A549 (cell line): ENCODE results near the gene HAND1.

ENCODE experiments used
- CEBPB ChIP-seq, 2 experiments: fragments of >200 bp in 1 of 2; sonication (Bioruptor Twin) in 1 of 2; formaldehyde crosslinking in 1 of 2; IDR thresholded peaks; 2 replicates each; pipeline ENCODE4 v1.6.1; 2012 to 2016
- CTCF ChIP-seq: fragments of >200 bp; sonication (Bioruptor Twin); formaldehyde crosslinking; IDR thresholded peaks from 3 replicates; pipeline ENCODE4 v1.5.1; 2016
- EP300 ChIP-seq, 2 experiments: fragments of >200 bp; sonication (Bioruptor Twin); formaldehyde crosslinking; IDR thresholded peaks; 2 replicates in 1 of 2; 3 replicates in 1 of 2; pipeline ENCODE4 v1.6.1; 2016 to 2017
- HOXB13 ChIP-seq: fragments of 250-450 bp; sonication (Bioruptor Pico); IDR thresholded peaks from 2 replicates; pipeline ENCODE4 v1.5.0; 2020; ENCODE audit warnings: low read depth, mild to moderate bottlenecking, moderate library complexity
- JUNB ChIP-seq: fragments of >200 bp; sonication (Bioruptor Twin); formaldehyde crosslinking; IDR thresholded peaks from 2 replicates; pipeline ENCODE4 v1.6.1; 2016
- NR3C1 ChIP-seq: fragments of >200 bp; sonication (Bioruptor Twin); formaldehyde crosslinking; IDR thresholded peaks from 3 replicates; pipeline ENCODE4 v1.6.1; 2017
- POLR2A ChIP-seq: IDR thresholded peaks from 2 replicates; pipeline ENCODE4 v1.6.1; 2012; ENCODE audit warnings: mild to moderate bottlenecking, low read length
- POLR2AphosphoS2 ChIP-seq: conservative IDR thresholded peaks from 2 replicates; pipeline ENCODE4 v1.6.1; 2012; ENCODE audit warnings: low read length, improper control_type of control experiment, inconsistent platforms
- RFX5 ChIP-seq: fragments of 450-650 bp; IDR thresholded peaks from 2 replicates; pipeline ENCODE4 v1.7.1; 2014; ENCODE audit warnings: antibody characterized with exemption, mild to moderate bottlenecking, moderate library complexity
- TP53 ChIP-seq: fragments of 250-450 bp; sonication (Bioruptor Pico); IDR thresholded peaks from 2 replicates; pipeline ENCODE4 v1.5.0; 2021; ENCODE audit warnings: mild to moderate bottlenecking, moderate library complexity
- USF2 ChIP-seq: fragments of 450-650 bp; IDR thresholded peaks from 2 replicates; pipeline ENCODE4 v1.6.1; 2014; ENCODE audit warnings: antibody characterized with exemption
- TF ChIP-seq, protein P1 (sequence below): fragments of 200-600 bp; sonication (generic); IDR thresholded peaks from 2 replicates; pipeline ENCODE4 v1.6.1; 2016; ENCODE audit warnings: antibody characterized with exemption, mild to moderate bottlenecking, moderate library complexity

DNA sequence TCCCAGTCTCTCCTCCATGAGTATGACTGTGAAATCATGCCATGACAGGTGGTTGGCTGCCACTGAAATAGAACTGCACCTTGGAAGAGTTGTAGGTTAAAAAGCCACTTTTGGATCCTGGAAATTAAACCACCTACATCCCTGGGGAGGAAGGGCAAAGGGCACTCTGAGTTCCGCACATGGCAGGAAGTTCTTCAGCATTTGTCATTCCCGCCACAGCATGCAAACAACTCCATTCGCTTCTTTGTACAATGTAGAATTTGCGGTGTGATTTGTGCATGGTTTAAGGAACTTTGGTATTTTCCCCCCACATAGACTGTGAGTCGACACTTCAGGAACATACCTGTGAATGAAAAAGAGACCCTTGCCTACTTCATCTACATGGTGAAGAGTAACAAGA is 22.4 kb downstream of the HAND1 start:
- TF ChIP-seq CTCF: no peak
- no peak for TF ChIP-seq RFX5
- no peak for TF ChIP-seq CEBPB (IDR thresholded peaks at IDR 0.05)
- TF ChIP-seq, protein P1, sequence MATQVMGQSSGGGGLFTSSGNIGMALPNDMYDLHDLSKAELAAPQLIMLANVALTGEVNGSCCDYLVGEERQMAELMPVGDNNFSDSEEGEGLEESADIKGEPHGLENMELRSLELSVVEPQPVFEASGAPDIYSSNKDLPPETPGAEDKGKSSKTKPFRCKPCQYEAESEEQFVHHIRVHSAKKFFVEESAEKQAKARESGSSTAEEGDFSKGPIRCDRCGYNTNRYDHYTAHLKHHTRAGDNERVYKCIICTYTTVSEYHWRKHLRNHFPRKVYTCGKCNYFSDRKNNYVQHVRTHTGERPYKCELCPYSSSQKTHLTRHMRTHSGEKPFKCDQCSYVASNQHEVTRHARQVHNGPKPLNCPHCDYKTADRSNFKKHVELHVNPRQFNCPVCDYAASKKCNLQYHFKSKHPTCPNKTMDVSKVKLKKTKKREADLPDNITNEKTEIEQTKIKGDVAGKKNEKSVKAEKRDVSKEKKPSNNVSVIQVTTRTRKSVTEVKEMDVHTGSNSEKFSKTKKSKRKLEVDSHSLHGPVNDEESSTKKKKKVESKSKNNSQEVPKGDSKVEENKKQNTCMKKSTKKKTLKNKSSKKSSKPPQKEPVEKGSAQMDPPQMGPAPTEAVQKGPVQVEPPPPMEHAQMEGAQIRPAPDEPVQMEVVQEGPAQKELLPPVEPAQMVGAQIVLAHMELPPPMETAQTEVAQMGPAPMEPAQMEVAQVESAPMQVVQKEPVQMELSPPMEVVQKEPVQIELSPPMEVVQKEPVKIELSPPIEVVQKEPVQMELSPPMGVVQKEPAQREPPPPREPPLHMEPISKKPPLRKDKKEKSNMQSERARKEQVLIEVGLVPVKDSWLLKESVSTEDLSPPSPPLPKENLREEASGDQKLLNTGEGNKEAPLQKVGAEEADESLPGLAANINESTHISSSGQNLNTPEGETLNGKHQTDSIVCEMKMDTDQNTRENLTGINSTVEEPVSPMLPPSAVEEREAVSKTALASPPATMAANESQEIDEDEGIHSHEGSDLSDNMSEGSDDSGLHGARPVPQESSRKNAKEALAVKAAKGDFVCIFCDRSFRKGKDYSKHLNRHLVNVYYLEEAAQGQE: no peak
- TF ChIP-seq POLR2A: no peak
- no peak for TF ChIP-seq JUNB
- TF ChIP-seq USF2: no peak
- no peak for TF ChIP-seq EP300 (IDR thresholded peaks at IDR 0.05)
- TF ChIP-seq POLR2AphosphoS2: no peak
- no peak for TF ChIP-seq NR3C1
- no peak for TF ChIP-seq HOXB13
- no peak for TF ChIP-seq TP53 (CRISPR knock-in tag)
